ENCODE results near the gene NALCN. TPM values are rescaled to one million over a fixed set of nuclear protein-coding genes. Genes with fewer than 3 reads are reported as not detected.

The NALCN gene
- total and polyA plus RNA-seq, 12 donors: 1.4 to 8.3 (median 3.1) TPM

DNA sequence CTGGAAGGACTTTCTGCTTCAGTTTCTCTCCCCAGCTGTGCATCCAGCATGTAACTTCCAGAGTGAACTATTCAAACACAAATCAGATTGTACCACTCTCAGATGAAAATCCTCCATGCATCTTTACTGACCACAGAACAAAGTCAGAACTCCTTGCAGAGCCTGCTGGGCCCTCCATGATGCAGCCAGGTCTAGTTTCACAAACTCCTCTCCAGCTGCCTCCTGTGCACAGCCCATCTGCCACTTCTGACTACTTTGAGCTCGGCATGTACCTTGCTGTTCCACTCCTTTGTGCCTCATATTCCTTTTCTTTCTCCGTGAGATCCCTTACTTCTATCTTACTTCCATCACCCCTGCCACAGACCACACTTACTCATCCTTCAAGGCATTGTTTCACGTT, 31.4 kb downstream of the NALCN start:
- intact Hi-C loops (cut with DNase I): no loop called here
- DNase-seq: no peak
- Histone ChIP-seq H3K36me3 (replicated peaks in 1 of 2) (no peaks in the 10 kb centered on the region), H3K27me3 (no peaks in the 10 kb centered on the region), H3K27ac (no peak overlapping the region), H3K4me1 (replicated peaks in 1 of 2) (no peaks in the 10 kb centered on the region), H3K4me3 (no peak overlapping the region), H3K9me3 (replicated peaks in 1 of 3) (no peaks in the 10 kb centered on the region)
- no peak for TF ChIP-seq POLR2A (IDR thresholded peaks at IDR 0.05)
- TF ChIP-seq CTCF (IDR thresholded peaks at IDR 0.05): no peak
- WGBS, 4 donors: 69 to 80% (median 74%) methylated on average over 3 of the region's 3 CpGs

GRCh38 chr13:101383595-101383994, 32.7 kb downstream of the NALCN start:
- Histone ChIP-seq H3K27me3 (no peaks in the 10 kb centered on the region), H3K4me1 (replicated peaks in 1 of 2) (no peaks in the 10 kb centered on the region), H3K4me3 (no peak overlapping the region), H3K9me3 (replicated peaks in 1 of 3) (no peaks in the 10 kb centered on the region), H3K36me3 (replicated peaks in 1 of 2) (no peaks in the 10 kb centered on the region), H3K27ac (no peak overlapping the region)
- TF ChIP-seq POLR2A (IDR thresholded peaks at IDR 0.05) (no peak), CTCF (IDR thresholded peaks at IDR 0.05) (no peak)
- DNase-seq: no peak
- intact Hi-C loops (cut with DNase I): no loop called here
- WGBS, 4 donors: 37 to 72% (median 48%) methylated on average over 2 of the region's 2 CpGs

- H3K9me3 ChIP-seq (replicated peaks in 1 of 3): no peaks in the 10 kb centered on the region
- no peaks in the 10 kb centered on the region for H3K4me1 ChIP-seq (replicated peaks in 1 of 2)
- no peak for DNase-seq
- H3K27me3 ChIP-seq: no peaks in the 10 kb centered on the region
- H3K27ac ChIP-seq: no peak overlapping the region
- no peak overlapping the region for H3K4me3 ChIP-seq
- no peaks in the 10 kb centered on the region for H3K36me3 ChIP-seq (replicated peaks in 1 of 2)
- intact Hi-C loops (cut with DNase I): no loop called here
- 77 to 91% (median 87%) methylated on average over 2 of the region's 2 CpGs for WGBS, 4 donors
- TF ChIP-seq CTCF (IDR thresholded peaks at IDR 0.05) (no peak), POLR2A (IDR thresholded peaks at IDR 0.05) (no peak)
Measured at GRCh38 chr13:101382701-101383100, 33.6 kb downstream of the NALCN start.

DNA sequence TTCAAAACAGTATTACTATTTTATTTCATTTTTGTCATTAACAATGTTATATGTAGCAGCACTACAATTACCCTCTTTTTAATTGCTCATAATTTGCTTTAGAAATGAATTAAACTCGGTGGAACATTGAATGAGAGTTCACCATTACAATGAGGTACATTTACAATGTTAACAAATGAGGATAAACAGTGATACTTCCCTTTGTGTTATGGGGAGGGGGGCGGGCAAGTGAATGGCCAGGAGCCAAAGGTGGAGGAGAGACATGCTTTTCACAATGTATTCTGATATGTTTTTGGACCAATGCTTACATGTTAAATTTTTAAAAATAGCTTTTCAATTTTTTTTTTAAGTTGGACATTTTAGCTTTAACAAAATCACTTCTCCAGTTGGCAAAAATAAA, 34.2 kb downstream of the NALCN start:
- H3K4me3 ChIP-seq: no peak overlapping the region
- H3K27me3 ChIP-seq: no peaks in the 10 kb centered on the region
- WGBS, 4 donors: 39 to 53% (median 42%) methylated on average over 2 of the region's 2 CpGs
- no peak for DNase-seq
- no peak overlapping the region for H3K27ac ChIP-seq
- intact Hi-C loops (cut with DNase I): no loop called here
- no peaks in the 10 kb centered on the region for H3K36me3 ChIP-seq (replicated peaks in 1 of 2)
- no peaks in the 10 kb centered on the region for H3K9me3 ChIP-seq (replicated peaks in 1 of 3)
- H3K4me1 ChIP-seq (replicated peaks in 1 of 2): no peaks in the 10 kb centered on the region
- no peak for TF ChIP-seq CTCF (IDR thresholded peaks at IDR 0.05)
- no peak for TF ChIP-seq POLR2A (IDR thresholded peaks at IDR 0.05)

Data from adrenal gland (tissue), 12 donors.